Adrenal gland (tissue), 12 donors: Measurements from ENCODE around the gene TENM4. TPM values are rescaled to one million over a fixed set of nuclear protein-coding genes. Genes with fewer than 3 reads are reported as not detected.

Experiments used
- DNase-seq, 7 donors: peaks; one replicate each; pipeline ENCODE4 v3.0.0-alpha.2; 2019 to 2020
- H3K27ac ChIP-seq, 5 donors: fragments of 200-600 bp; sonication (generic) in 4 of 5; 1 replicate in 3 of 5; 2 replicates in 2 of 5; pipeline versions ENCODE4 v1.5.1 to v1.8.0; 2016 to 2020; ENCODE audit warnings: mild to moderate bottlenecking in 1 of 5
- H3K27me3 ChIP-seq: fragments of 200-600 bp; 2 replicates; pipeline ENCODE4 v1.8.0; 2021
- H3K36me3 ChIP-seq, 2 donors: fragments of 200-600 bp; replicated peaks in 1 of 2; 1 replicate in 1 of 2; 2 replicates in 1 of 2; pipeline versions ENCODE4 v1.5.1 to v1.8.0; 2018 to 2022
- H3K4me1 ChIP-seq, 2 donors: fragments of 200-600 bp; replicated peaks in 1 of 2; 1 replicate in 1 of 2; 2 replicates in 1 of 2; pipeline versions ENCODE4 v1.5.1 to v1.8.0; 2018 to 2021
- H3K4me3 ChIP-seq, 4 donors: fragments of 200-600 bp; sonication (generic) in 3 of 4; one replicate each; pipeline ENCODE4 v1.5.1; 2016 to 2018
- H3K9me3 ChIP-seq, 3 donors: fragments of 200-600 bp; sonication (generic) in 1 of 3; replicated peaks in 1 of 3; 1 replicate in 2 of 3; 2 replicates in 1 of 3; pipeline versions ENCODE4 v1.5.1 to v1.8.0; 2016 to 2021
- POLR2A ChIP-seq, 2 donors: fragments of 450-650 bp; IDR thresholded peaks; one replicate each; pipeline ENCODE4 v1.6.1; 2017; ENCODE audit warnings: antibody characterized with exemption in 2 of 2, mild to moderate bottlenecking in 2 of 2, moderate library complexity in 1 of 2
- WGBS, 4 donors: extraction: QIAGEN DNeasy Blood & Tissue Kit in 2 of 4; methylation state at CpG; one replicate each; pipeline versions ENCODE4 v1.1.5 to v1.1.7; 2013 to 2017; 5-methylcytosine and 5-hydroxymethylcytosine counted together
- intact Hi-C, 2 donors: fragments of 100-400 bp; cut with DNase I; formaldehyde crosslinking; loops; one replicate each; pipeline versions ENCODE4 v1.14.1 to v1.15.0; 2022 to 2023
- polyA plus RNA-seq, 3 donors: library from polyadenylated mRNA; stranded (reverse); fragments of 200-250 nt in 2 of 3; fragments of 350-450 nt in 1 of 3; fragmentation: Illumina TruSeq in 1 of 3; extraction: RNeasy Lipid Tissue Mini Kit (QIAGEN cat#74804) in 1 of 3; gene quantifications; one replicate each; pipeline ENCODE4 v1.2.3, GENCODE V29; 2013 to 2014
- total RNA-seq, 9 donors: library from RNA; depleted of rRNA in 4 of 9; stranded (reverse); fragments of >200 nt in 4 of 9; fragments of 120-200 nt in 1 of 9; fragmentation: NEBNext Ultra II Directional in 1 of 9; extraction: Animal tissue kit (Norgen Biotek cat#: 25700) in 1 of 9; gene quantifications; one replicate each; pipeline versions ENCODE4 v1.1.0 to v1.2.4, GENCODE V29; 2013 to 2023
- TF ChIP-seq, protein P1 (sequence below), 6 experiments: fragments of 450-650 bp in 4 of 6; fragments of 200-600 bp in 2 of 6; sonication (generic) in 1 of 6; IDR thresholded peaks; 1 replicate in 5 of 6; 2 replicates in 1 of 6; pipeline versions ENCODE4 v1.5.1 to v1.8.0; 2016 to 2021; ENCODE audit warnings: antibody characterized with exemption in 6 of 6, mild to moderate bottlenecking in 2 of 6, moderate library complexity in 1 of 6
- donor health status: healthy with polysubstance abuse.
- donor health status: Bipolar disorder and iron deficiency.
- donor health status: DM: yes; HTN: yes; CAD: no.
- donor health status: DM: no; HTN: no; CAD: no.
- donor health status: DM: no; HTN: no; CAD: no.
- donor health status: DM: yes; HTN: yes; CAD: no.

The TENM4 gene
- total and polyA plus RNA-seq, 12 donors = 0.74 to 24.9 (median 6.7) TPM

DNA sequence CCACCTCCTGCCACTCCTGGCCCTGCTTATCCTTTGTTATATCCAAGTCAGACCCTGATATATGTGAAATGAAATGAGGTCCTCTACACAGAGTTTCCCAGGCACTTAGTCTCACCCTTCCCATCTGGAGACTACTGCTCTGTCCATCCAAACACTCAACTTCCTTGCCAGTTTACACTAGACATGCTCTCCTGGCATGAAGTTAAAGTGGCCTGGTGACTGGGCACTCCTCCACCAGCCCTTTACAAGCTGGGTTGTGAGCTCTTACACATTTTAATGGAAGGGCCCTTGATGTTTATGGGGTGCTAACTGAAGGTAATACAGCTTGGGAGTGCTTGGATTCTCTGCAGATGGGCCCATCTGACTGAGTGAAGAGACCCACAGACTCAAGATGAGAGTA lies 650.0 kb downstream of the TENM4 start:
- no peaks in the 10 kb centered on the region for H3K36me3 ChIP-seq
- no peaks in the 10 kb centered on the region for H3K4me1 ChIP-seq
- TF ChIP-seq POLR2A (IDR thresholded peaks at IDR 0.05) = no peak
- TF ChIP-seq, protein P1, sequence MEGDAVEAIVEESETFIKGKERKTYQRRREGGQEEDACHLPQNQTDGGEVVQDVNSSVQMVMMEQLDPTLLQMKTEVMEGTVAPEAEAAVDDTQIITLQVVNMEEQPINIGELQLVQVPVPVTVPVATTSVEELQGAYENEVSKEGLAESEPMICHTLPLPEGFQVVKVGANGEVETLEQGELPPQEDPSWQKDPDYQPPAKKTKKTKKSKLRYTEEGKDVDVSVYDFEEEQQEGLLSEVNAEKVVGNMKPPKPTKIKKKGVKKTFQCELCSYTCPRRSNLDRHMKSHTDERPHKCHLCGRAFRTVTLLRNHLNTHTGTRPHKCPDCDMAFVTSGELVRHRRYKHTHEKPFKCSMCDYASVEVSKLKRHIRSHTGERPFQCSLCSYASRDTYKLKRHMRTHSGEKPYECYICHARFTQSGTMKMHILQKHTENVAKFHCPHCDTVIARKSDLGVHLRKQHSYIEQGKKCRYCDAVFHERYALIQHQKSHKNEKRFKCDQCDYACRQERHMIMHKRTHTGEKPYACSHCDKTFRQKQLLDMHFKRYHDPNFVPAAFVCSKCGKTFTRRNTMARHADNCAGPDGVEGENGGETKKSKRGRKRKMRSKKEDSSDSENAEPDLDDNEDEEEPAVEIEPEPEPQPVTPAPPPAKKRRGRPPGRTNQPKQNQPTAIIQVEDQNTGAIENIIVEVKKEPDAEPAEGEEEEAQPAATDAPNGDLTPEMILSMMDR (IDR thresholded peaks at IDR 0.05) = no peak
- no peak overlapping the region for H3K27ac ChIP-seq
- intact Hi-C loops = no loop called here
- H3K27me3 ChIP-seq = no peaks in the 10 kb centered on the region
- no peak overlapping the region for H3K4me3 ChIP-seq
- no peak for DNase-seq
- H3K9me3 ChIP-seq = no peaks in the 10 kb centered on the region

DNA sequence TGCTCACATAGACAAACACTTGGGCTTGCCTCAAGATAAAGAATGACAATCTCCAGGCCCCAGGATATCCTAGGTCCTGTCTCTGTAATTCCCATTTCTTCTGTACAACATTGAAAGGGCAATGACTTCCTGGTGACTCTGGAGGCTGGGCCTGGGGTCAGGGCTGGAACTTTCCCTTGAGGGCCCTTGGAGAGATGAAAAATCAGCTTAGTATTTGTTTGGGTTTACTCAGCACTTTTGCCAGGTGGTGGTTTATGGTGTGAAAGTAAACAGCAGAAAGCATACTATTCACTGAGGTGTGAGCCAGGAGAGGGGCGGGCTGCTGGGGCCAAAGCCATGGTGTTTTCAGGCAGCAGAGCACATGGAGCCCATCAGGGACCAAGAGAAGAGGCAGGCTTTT lies 651.5 kb downstream of the TENM4 start:
- H3K4me1 ChIP-seq = no peaks in the 10 kb centered on the region
- TF ChIP-seq, protein P1 (IDR thresholded peaks at IDR 0.05) = no peak
- TF ChIP-seq POLR2A (IDR thresholded peaks at IDR 0.05) = no peak
- H3K36me3 ChIP-seq = no peaks in the 10 kb centered on the region
- H3K27ac ChIP-seq = no peak overlapping the region
- DNase-seq = no peak
- intact Hi-C loops = no loop called here
- no peaks in the 10 kb centered on the region for H3K27me3 ChIP-seq
- WGBS, 4 donors = 80 to 100% (median 99%) methylated on average over 1 of the region's 1 CpG
- no peaks in the 10 kb centered on the region for H3K9me3 ChIP-seq
- no peak overlapping the region for H3K4me3 ChIP-seq

DNA sequence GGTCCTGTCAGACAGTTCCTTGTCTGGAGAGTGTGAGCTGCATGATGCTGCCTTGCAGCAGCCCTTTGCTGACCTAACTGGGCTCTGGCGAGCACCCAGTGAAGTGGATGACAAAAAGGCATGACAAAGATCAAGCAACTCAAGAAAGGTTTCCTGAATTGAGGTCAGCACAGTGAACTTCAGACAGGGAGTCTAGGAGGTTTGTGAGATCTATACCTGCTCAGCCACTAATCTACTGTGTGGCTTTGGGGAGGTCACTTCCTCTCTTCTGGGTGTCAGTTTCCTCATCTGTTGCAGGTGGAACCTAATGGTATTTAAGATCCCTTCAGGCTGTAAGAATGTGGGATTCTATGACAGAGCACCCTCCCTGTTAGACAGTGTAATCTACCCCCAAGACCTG lies 652.3 kb downstream of the TENM4 start:
- intact Hi-C loops = no loop called here
- WGBS, 4 donors = 83 to 92% (median 90%) methylated on average over 1 of the region's 1 CpG
- TF ChIP-seq POLR2A (IDR thresholded peaks at IDR 0.05) = no peak
- TF ChIP-seq, protein P1 (IDR thresholded peaks at IDR 0.05) = no peak

DNA sequence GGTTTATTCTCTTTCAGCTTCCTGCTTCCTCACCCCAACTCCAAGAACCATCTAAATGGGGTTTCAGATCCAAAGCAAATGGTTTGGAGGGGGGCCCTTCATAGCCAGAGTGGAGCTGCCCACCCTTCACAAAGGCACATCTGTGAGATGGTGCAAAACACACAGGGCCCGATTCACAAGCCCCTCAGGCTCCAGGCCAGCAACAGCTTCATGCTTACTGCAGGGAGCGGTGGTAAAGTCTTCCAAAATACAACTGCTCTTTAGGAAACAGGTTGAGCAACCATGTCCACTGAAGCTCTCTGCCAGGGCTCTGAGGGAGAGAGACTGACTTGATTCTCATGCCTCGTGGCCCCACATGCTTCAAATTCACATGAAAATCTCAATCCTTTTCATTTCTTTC lies 653.1 kb downstream of the TENM4 start:
- TF ChIP-seq, protein P1 (IDR thresholded peaks at IDR 0.05) = no peak
- Histone ChIP-seq H3K9me3 (no peaks in the 10 kb centered on the region), H3K27ac (no peak overlapping the region), H3K4me3 (no peak overlapping the region), H3K36me3 (no peaks in the 10 kb centered on the region), H3K27me3 (no peaks in the 10 kb centered on the region), H3K4me1 (no peaks in the 10 kb centered on the region)
- WGBS, 4 donors = 77 to 86% (median 84%) methylated on average over 3 of the region's 3 CpGs
- intact Hi-C loops = no loop called here
- DNase-seq = no peak

More for the DNA sequence above, 652.3 kb downstream of the TENM4 start:
- no peaks in the 10 kb centered on the region for H3K36me3 ChIP-seq
- H3K9me3 ChIP-seq = no peaks in the 10 kb centered on the region
- no peaks in the 10 kb centered on the region for H3K27me3 ChIP-seq
- DNase-seq = no peak
- H3K4me1 ChIP-seq = no peaks in the 10 kb centered on the region
- no peak overlapping the region for H3K27ac ChIP-seq
- no peak overlapping the region for H3K4me3 ChIP-seq
